Endothelial cell of umbilical vein (primary cell): ENCODE data around the gene MTRF1L. TPM values are rescaled to one million over a fixed set of nuclear protein-coding genes. Genes with fewer than 3 reads are reported as not detected.

Experiments
- BruUV-seq: library from RNA; stranded (reverse); fragments of 400-500 nt; replicated peaks from 2 replicates; lab custom pipeline; 2021; lab: Mats Ljungman, UMichigan
- CTCF ChIA-PET: fragments of 300-600, 350-600 bp; sonication (Branson Sonifier 250); formaldehyde crosslinking; loops from one replicate; lab custom pipeline; 2021; ENCODE audit warnings: antibody characterized with exemption, inconsistent platforms; lab: Charles Lee
- POLR2A ChIA-PET: fragments of 300-600, 350-600 bp; sonication (Branson Sonifier 250); formaldehyde crosslinking; loops from one replicate; lab custom pipeline; 2021; ENCODE audit warnings: antibody characterized with exemption, inconsistent platforms; lab: Charles Lee
- DNase-seq: peaks from one replicate; pipeline ENCODE4 v3.0.0-alpha.2; 2011; ENCODE audit warnings: low read depth, low spot score
- FAIRE-seq: peaks from 2 replicates; lab custom pipeline; 2011; peaks lifted over from hg19 to GRCh38; lab: Jason Lieb, UNC
- H2AFZ ChIP-seq: 2 replicates; pipeline ENCODE4 v1.6.0; 2012; ENCODE audit warnings: low read depth, low read length, control low read depth, inconsistent platforms
- H3K27ac ChIP-seq: 2 replicates; pipeline ENCODE4 v1.5.1; 2011; ENCODE audit warnings: low read depth, mild to moderate bottlenecking, control low read depth, low read length, moderate library complexity; ENCODE audit not compliant: insufficient read depth
- H3K27me3 ChIP-seq, 2 experiments: 2 replicates each; pipeline versions ENCODE4 v1.6.0 to v1.6.1; 2011; ENCODE audit warnings: low read length in 2 of 2, mixed read lengths in 1 of 2; ENCODE audit not compliant: control insufficient read depth in 2 of 2, insufficient read depth in 2 of 2
- H3K36me3 ChIP-seq, 2 experiments: 2 replicates in 1 of 2; 3 replicates in 1 of 2; pipeline ENCODE4 v1.5.1; 2011; ENCODE audit warnings: low read length in 2 of 2, mild to moderate bottlenecking in 1 of 2, moderate library complexity in 1 of 2; ENCODE audit not compliant: control insufficient read depth in 2 of 2, insufficient read depth in 2 of 2; ENCODE audit errors: extremely low read depth in 1 of 2
- H3K4me1 ChIP-seq: 3 replicates; pipeline ENCODE4 v1.5.1; 2011; ENCODE audit warnings: mild to moderate bottlenecking, low read length; ENCODE audit not compliant: control insufficient read depth, insufficient read depth; ENCODE audit errors: extremely low read depth
- H3K4me2 ChIP-seq: 2 replicates; pipeline ENCODE4 v1.6.1; 2011; ENCODE audit warnings: low read length, control low read depth, mixed read lengths; ENCODE audit not compliant: insufficient read depth
- H3K4me3 ChIP-seq, 3 experiments: fragments of 200-600 bp in 1 of 3; sonication (generic), shearing (Covaris generic) in 1 of 3; replicated peaks in 1 of 3; 2 replicates each; pipeline ENCODE4 v1.5.1; 2011 to 2016; ENCODE audit warnings: control low read depth in 3 of 3, low read length in 3 of 3, mild to moderate bottlenecking in 2 of 3, inconsistent platforms in 1 of 3, low read depth in 1 of 3, moderate library complexity in 1 of 3; ENCODE audit not compliant: insufficient read depth in 1 of 3
- H3K79me2 ChIP-seq: 2 replicates; pipeline ENCODE4 v1.6.0; 2012; ENCODE audit warnings: low read length, inconsistent platforms; ENCODE audit not compliant: control insufficient read depth, insufficient read depth
- H3K9ac ChIP-seq: replicated peaks from 2 replicates; pipeline ENCODE3; 2011; ENCODE audit warnings: low read length, control low read depth; ENCODE audit not compliant: insufficient read depth; ENCODE audit errors: extremely low read depth
- H3K9me1 ChIP-seq: replicated peaks from 3 replicates; pipeline ENCODE4 v1.6.0; 2011; ENCODE audit warnings: mild to moderate bottlenecking, low read length; ENCODE audit not compliant: control insufficient read depth, insufficient read depth; ENCODE audit errors: extremely low read depth
- H3K9me3 ChIP-seq: replicated peaks from 2 replicates; pipeline ENCODE4 v1.5.1; 2012; ENCODE audit warnings: low read length, inconsistent platforms; ENCODE audit not compliant: control insufficient read depth, insufficient read depth
- H4K20me1 ChIP-seq: replicated peaks from 2 replicates; pipeline ENCODE3; 2011; ENCODE audit warnings: mild to moderate bottlenecking, low read length; ENCODE audit not compliant: control insufficient read depth, insufficient read depth; ENCODE audit errors: extremely low read depth
- CTCF ChIP-seq, 2 donors: IDR thresholded peaks; 1 replicate in 1 of 2; 2 replicates in 1 of 2; pipeline ENCODE4 v1.5.1; 2011; ENCODE audit warnings: low read length in 2 of 2, mild to moderate bottlenecking in 2 of 2, moderate library complexity in 2 of 2, control low read depth in 1 of 2, inconsistent platforms in 1 of 2, low read depth in 1 of 2; ENCODE audit not compliant: insufficient read depth in 1 of 2; ENCODE audit errors: extremely low read depth in 1 of 2
- EZH2 ChIP-seq: IDR thresholded peaks from 2 replicates; pipeline ENCODE4 v1.6.1; 2012; ENCODE audit warnings: borderline replicate concordance, low read depth, mild to moderate bottlenecking, moderate library complexity, low read length, inconsistent platforms; ENCODE audit not compliant: severe bottlenecking
- FOS ChIP-seq: IDR thresholded peaks from 2 replicates; pipeline ENCODE4 v1.6.1; 2011; ENCODE audit warnings: mild to moderate bottlenecking, low read length, moderate library complexity, borderline replicate concordance; ENCODE audit not compliant: insufficient read depth
- GATA2 ChIP-seq: IDR thresholded peaks from 2 replicates; pipeline ENCODE4 v1.7.0; 2011; ENCODE audit warnings: low read depth, mild to moderate bottlenecking, moderate library complexity, mixed read lengths, low read length; ENCODE audit not compliant: insufficient read length, insufficient read depth
- JUN ChIP-seq: IDR thresholded peaks from 2 replicates; pipeline ENCODE4 v1.6.1; 2011; ENCODE audit warnings: borderline replicate concordance, low read depth; ENCODE audit not compliant: insufficient read length, insufficient read depth
- MAX ChIP-seq: IDR thresholded peaks from 2 replicates; pipeline ENCODE4 v1.6.1; 2011; ENCODE audit not compliant: insufficient read depth, insufficient read length
- MYC ChIP-seq: IDR thresholded peaks from one replicate; pipeline ENCODE4 v1.6.1; 2011; ENCODE audit warnings: mild to moderate bottlenecking, low read depth, low read length
- POLR2A ChIP-seq: IDR thresholded peaks from 2 replicates; pipeline ENCODE4 v1.6.1; 2012; ENCODE audit warnings: low read depth, mild to moderate bottlenecking, control low read depth, low read length
- POLR2AphosphoS5 ChIP-seq: IDR thresholded peaks from 2 replicates; pipeline ENCODE4 v1.6.1; 2012; ENCODE audit warnings: low read depth, mild to moderate bottlenecking, control low read depth, low read length, moderate library complexity; ENCODE audit not compliant: insufficient read depth
- dilution Hi-C: fragments of 300-500 bp; cut with MboI; formaldehyde crosslinking; loops from one replicate; pipeline ENCODE4 v1.15.0; 2019; ENCODE audit warnings: low sequenced_read_pairs; ENCODE audit not compliant: extremely low pct_ligation_motif_present
- intact Hi-C: fragments of 100-400 bp; cut with micrococcal nuclease; formaldehyde crosslinking; loops from one replicate; pipeline ENCODE4 v1.10.0; 2022
- polyA plus RNA-seq, 4 experiments: library from polyadenylated mRNA; depleted of rRNA in 3 of 4; stranded (reverse) in 3 of 4; unstranded in 1 of 4; fragments of >200 nt; gene quantifications; 2 replicates each; pipeline versions ENCODE4 v1.2.1 to v1.2.3, GENCODE V29; 2011 to 2012; ENCODE audit warnings: missing spikeins in 1 of 4
- total RNA-seq: library from RNA; stranded (reverse); gene quantifications from 2 replicates; pipeline ENCODE4 v1.2.3, GENCODE V29; 2021

Gene MTRF1L
- total and polyA plus RNA-seq, 2 donors (not counting 3 experiments of a cell fraction or from before 2014, with no cell fraction given), result 6.2 to 27.5 TPM

GRCh38 chr6:153027480-153027879 is 25.0 kb upstream of the MTRF1L start:
- BruUV-seq, result no TSS peak

GRCh38 chr6:153024709-153025017 is 22.2 kb upstream of the MTRF1L start:
- dilution Hi-C loops, result no loop called here
- ChIA-PET CTCF (interaction anchor here (0.9 to 5.1 kb wide), 2 partner anchors 10 to 70 kb away, joined by 4 to 72 read pairs; no protein-coding TSS in a partner anchor), POLR2A (no interaction called here)
- Histone ChIP-seq H2AFZ (no peak overlapping the region), H3K9me1 (no peaks in the 10 kb centered on the region), H3K9ac (no peak overlapping the region), H3K4me1 (no peaks in the 10 kb centered on the region), H4K20me1 (no peaks in the 10 kb centered on the region), H3K27ac (no peak overlapping the region), H3K36me3 (no peaks in the 10 kb centered on the region), H3K27me3 (no peaks in the 10 kb centered on the region), H3K4me2 (no peak overlapping the region), H3K9me3 (no peaks in the 10 kb centered on the region), H3K4me3 (no peak overlapping the region), H3K79me2 (no peaks in the 10 kb centered on the region)
- FAIRE-seq (no peak), DNase-seq (no peak)
- BruUV-seq, result no TSS peak
- intact Hi-C loops, result loop anchor here (1.0 to 5.0 kb wide), 7 partner anchors 21 to 472 kb away; partner anchors contain the start of genes FBXO5 and VIP
- TF ChIP-seq POLR2AphosphoS5 (no peak), CTCF (IDR thresholded peaks at IDR 0.05; ENCODE audit: extremely low read depth in 1 of 2, insufficient read depth in 1 of 2, low read depth in 1 of 2, low read length in 2 of 2) (no peak), EZH2 (no peak), JUN (no peak), GATA2 (no peak), MYC (no peak), MAX (no peak), POLR2A (no peak), FOS (no peak)

More at GRCh38 chr6:153027480-153027879, 25.0 kb upstream of the MTRF1L start:
- ChIA-PET CTCF (interaction anchor here (1.0 to 5.1 kb wide), 4 partner anchors 73 to 285 kb away, joined by 3 to 72 read pairs (median 4); no protein-coding TSS in a partner anchor), POLR2A (no interaction called here)
- Histone ChIP-seq H3K9me3 (no peaks in the 10 kb centered on the region), H3K27ac (no peak overlapping the region), H2AFZ (no peak overlapping the region), H3K4me3 (no peak overlapping the region), H3K4me1 (peaks cover 15% of the 10 kb centered on the region), H3K36me3 (no peaks in the 10 kb centered on the region), H3K4me2 (no peak overlapping the region), H3K9ac (no peak overlapping the region), H3K9me1 (no peaks in the 10 kb centered on the region), H3K79me2 (no peaks in the 10 kb centered on the region), H3K27me3 (no peaks in the 10 kb centered on the region), H4K20me1 (no peaks in the 10 kb centered on the region)
- no peak for TF ChIP-seq CTCF (IDR thresholded peaks at IDR 0.05; ENCODE audit: extremely low read depth in 1 of 2, insufficient read depth in 1 of 2, low read depth in 1 of 2, low read length in 2 of 2)
- no peak for TF ChIP-seq EZH2
- TF ChIP-seq POLR2A, result no peak
- no peak for FAIRE-seq
- intact Hi-C loops, result no loop called here
- DNase-seq, result no peak
- dilution Hi-C loops, result no loop called here
